Cardiac muscle cell (in vitro differentiated cells and primary cell): ENCODE results near the gene ZFAND3. TPM values are rescaled to one million over a fixed set of nuclear protein-coding genes. Genes with fewer than 3 reads are reported as not detected.

Experiments
- DNase-seq, 2 donors: peaks; one replicate each; pipeline versions ENCODE4 v3.0.0 to v3.0.0-alpha.2; 2010 to 2017; ENCODE audit warnings: low read depth in 1 of 2, low spot score in 1 of 2
- H3K27ac ChIP-seq: fragments of 200-600 bp; sonication (generic); 2 replicates; pipeline ENCODE4 v1.5.1; 2016
- H3K27me3 ChIP-seq: fragments of 200-600 bp; sonication (generic); 2 replicates; pipeline ENCODE4 v1.6.0; 2016; ENCODE audit warnings: control low read depth
- H3K36me3 ChIP-seq: fragments of 200-600 bp; sonication (generic); 2 replicates; pipeline ENCODE4 v1.5.1; 2016; ENCODE audit warnings: control low read depth
- H3K4me1 ChIP-seq: fragments of 200-600 bp; sonication (generic); 2 replicates; pipeline ENCODE4 v1.8.1; 2017; ENCODE audit warnings: low read depth, mild to moderate bottlenecking, mixed run types
- H3K4me3 ChIP-seq: fragments of 200-600 bp; sonication (generic); 2 replicates; pipeline ENCODE4 v1.5.1; 2016; ENCODE audit warnings: mild to moderate bottlenecking
- H3K9me3 ChIP-seq: fragments of 200-600 bp; sonication (generic); 2 replicates; pipeline ENCODE4 v1.5.1; 2017; ENCODE audit warnings: low read depth, mild to moderate bottlenecking, control low read depth
- polyA plus RNA-seq: library from polyadenylated mRNA; unstranded; fragments of >200 nt; fragmentation: Nextera tagmentation; extraction: Ambion mirVana; gene quantifications from 2 replicates; pipeline ENCODE4 v1.2.1, GENCODE V29; 2016
- total RNA-seq: library from RNA; depleted of rRNA; stranded (reverse); fragments of >200 nt; gene quantifications from 2 replicates; pipeline ENCODE4 v1.2.3, GENCODE V29; 2016
- TF ChIP-seq, protein P1 (sequence below): IDR thresholded peaks from 2 replicates; pipeline ENCODE4 v1.5.1; 2012; ENCODE audit warnings: low read depth, mild to moderate bottlenecking, low read length

ZFAND3 gene
- total and polyA plus RNA-seq, 2 experiments from 2014 or later: 49.9 to 68.0 TPM

DNA sequence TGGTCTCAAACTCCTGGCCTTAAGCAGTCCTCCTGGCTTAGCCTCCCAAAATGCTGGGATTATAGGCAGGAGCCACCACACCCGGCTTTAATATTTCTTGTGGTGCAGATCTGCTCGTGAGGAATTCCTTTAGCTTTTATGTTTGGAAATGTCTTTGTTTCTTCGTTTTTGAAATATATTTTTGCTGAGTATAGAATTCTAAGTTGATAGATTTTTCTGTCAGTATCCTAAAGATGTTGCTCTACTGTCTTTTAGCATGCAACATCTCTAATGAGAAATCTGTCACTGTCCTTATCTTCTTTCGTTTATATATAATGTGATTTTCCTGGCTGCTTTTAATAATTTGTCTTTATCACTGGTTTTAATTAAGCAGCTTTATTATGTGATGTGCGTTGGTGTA, 75.1 kb downstream of the ZFAND3 start:
- TF ChIP-seq, protein P1, sequence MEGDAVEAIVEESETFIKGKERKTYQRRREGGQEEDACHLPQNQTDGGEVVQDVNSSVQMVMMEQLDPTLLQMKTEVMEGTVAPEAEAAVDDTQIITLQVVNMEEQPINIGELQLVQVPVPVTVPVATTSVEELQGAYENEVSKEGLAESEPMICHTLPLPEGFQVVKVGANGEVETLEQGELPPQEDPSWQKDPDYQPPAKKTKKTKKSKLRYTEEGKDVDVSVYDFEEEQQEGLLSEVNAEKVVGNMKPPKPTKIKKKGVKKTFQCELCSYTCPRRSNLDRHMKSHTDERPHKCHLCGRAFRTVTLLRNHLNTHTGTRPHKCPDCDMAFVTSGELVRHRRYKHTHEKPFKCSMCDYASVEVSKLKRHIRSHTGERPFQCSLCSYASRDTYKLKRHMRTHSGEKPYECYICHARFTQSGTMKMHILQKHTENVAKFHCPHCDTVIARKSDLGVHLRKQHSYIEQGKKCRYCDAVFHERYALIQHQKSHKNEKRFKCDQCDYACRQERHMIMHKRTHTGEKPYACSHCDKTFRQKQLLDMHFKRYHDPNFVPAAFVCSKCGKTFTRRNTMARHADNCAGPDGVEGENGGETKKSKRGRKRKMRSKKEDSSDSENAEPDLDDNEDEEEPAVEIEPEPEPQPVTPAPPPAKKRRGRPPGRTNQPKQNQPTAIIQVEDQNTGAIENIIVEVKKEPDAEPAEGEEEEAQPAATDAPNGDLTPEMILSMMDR: no peak
- Histone ChIP-seq H3K4me3 (no peak overlapping the region), H3K36me3 (no peaks in the 10 kb centered on the region), H3K9me3 (no peaks in the 10 kb centered on the region), H3K27me3 (no peaks in the 10 kb centered on the region), H3K4me1 (peaks cover 6% of the 10 kb centered on the region), H3K27ac (no peak overlapping the region)
- DNase-seq: no peak

GRCh38 chr6:37897321-37897720, 77.8 kb downstream of the ZFAND3 start:
- no peaks in the 10 kb centered on the region for H3K4me1 ChIP-seq
- H3K27ac ChIP-seq: no peak overlapping the region
- H3K36me3 ChIP-seq: no peaks in the 10 kb centered on the region
- no peaks in the 10 kb centered on the region for H3K9me3 ChIP-seq
- H3K27me3 ChIP-seq: no peaks in the 10 kb centered on the region
- DNase-seq: no peak
- H3K4me3 ChIP-seq: no peak overlapping the region
- TF ChIP-seq, protein P1: no peak

DNA sequence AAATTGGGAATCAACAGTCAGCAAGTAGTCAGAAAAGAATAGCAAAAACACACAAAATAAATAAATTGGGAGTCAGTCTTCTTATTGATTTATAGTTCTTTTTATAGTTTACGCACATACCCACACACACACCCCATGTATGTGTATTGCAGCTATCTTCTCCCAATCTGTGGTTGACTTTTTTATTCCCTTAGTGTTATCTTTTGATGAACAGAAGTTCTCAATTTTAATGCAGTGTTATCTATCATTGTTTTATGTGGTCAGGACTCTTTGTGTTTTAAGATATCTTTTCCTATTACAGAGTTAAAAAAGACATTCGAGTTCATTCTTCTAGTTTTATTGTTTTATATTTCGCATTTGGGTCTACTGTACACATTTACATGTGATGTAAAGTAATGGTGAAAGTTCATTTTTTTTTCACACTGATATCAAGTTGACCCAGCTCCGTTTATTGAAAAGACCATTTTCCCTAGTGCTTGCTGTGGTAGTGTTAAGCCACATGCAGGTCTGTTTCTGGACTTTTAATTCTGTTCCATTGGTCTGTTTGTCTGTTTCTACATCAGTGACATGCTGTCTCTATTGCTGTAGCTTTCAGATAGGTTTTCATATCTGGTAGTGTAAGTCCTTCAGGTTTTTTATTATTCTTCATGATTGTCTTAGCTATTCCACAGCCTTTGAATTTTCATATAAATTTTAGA, 78.4 kb downstream of the ZFAND3 start:
- H3K4me3 ChIP-seq: no peak overlapping the region
- H3K27me3 ChIP-seq: no peaks in the 10 kb centered on the region
- no peak overlapping the region for H3K27ac ChIP-seq
- DNase-seq: no peak
- TF ChIP-seq, protein P1: no peak
- no peaks in the 10 kb centered on the region for H3K36me3 ChIP-seq
- no peaks in the 10 kb centered on the region for H3K9me3 ChIP-seq
- H3K4me1 ChIP-seq: no peaks in the 10 kb centered on the region

GRCh38 chr6:37903351-37904340, 84.1 kb downstream of the ZFAND3 start:
- DNase-seq: no peak
- Histone ChIP-seq H3K27me3 (no peaks in the 10 kb centered on the region), H3K27ac (no peak overlapping the region), H3K4me1 (no peaks in the 10 kb centered on the region), H3K9me3 (no peaks in the 10 kb centered on the region), H3K4me3 (no peak overlapping the region), H3K36me3 (no peaks in the 10 kb centered on the region)
- TF ChIP-seq, protein P1: no peak

DNA sequence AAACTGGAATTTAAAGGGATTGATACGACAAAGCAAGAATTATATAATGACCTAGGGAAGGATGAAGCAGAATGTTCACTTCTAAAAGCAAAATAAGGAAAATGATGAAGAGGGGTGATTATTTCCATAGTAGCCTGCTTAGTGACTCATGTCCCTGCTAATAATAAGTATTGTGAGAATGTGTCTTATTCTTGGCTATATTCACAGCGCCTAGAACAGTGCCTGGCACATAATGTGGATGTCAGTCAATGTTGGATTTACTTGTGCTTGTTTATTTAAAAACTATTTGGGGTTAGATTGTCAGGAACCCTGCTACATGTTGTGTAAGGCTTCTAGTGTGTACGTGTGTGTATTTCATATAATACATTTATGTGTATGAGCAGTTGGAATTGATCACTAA, 85.1 kb downstream of the ZFAND3 start:
- no peaks in the 10 kb centered on the region for H3K4me1 ChIP-seq
- DNase-seq: no peak
- no peaks in the 10 kb centered on the region for H3K36me3 ChIP-seq
- no peaks in the 10 kb centered on the region for H3K27me3 ChIP-seq
- TF ChIP-seq, protein P1: no peak
- H3K27ac ChIP-seq: no peak overlapping the region
- no peak overlapping the region for H3K4me3 ChIP-seq
- H3K9me3 ChIP-seq: no peaks in the 10 kb centered on the region
